ENCODE data around the gene RAB6B.

DNA sequence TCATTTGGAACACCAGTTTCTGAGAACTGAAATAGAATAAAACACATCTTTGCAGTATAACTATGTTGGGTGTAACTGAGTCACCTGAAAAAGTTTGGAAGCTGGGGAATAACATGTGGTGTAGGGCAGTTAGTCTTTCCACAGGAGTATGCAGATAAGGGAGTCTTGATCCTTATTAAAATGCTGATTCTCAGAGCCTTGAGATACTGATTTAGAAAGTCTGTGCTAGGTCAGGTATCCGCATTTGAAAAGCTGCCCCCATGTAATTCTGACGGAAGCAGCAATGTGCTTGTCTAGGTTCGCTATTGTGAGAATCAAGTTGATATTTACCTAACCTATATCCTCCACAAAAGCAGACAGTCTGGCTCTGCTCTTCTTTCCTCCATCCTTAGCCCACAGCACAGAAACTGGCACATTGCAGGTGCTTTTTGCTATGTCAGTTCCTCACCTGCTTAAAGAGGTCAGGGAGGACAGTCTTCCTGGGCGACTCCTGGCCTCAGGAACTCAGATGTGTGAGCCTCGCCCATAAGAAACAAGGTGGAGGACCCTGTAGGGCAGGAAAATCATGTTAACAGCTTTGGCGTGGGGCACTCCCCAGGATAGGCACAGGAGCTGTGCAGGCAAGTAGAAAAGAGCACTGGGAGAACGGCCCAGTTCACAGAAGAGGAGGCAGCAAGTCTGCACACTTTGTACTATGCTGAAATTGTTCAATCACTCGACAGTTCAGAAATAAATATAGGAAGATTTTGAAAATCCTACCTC lies 117.7 kb downstream of the RAB6B start:
- TF ChIP-seq, protein P1, sequence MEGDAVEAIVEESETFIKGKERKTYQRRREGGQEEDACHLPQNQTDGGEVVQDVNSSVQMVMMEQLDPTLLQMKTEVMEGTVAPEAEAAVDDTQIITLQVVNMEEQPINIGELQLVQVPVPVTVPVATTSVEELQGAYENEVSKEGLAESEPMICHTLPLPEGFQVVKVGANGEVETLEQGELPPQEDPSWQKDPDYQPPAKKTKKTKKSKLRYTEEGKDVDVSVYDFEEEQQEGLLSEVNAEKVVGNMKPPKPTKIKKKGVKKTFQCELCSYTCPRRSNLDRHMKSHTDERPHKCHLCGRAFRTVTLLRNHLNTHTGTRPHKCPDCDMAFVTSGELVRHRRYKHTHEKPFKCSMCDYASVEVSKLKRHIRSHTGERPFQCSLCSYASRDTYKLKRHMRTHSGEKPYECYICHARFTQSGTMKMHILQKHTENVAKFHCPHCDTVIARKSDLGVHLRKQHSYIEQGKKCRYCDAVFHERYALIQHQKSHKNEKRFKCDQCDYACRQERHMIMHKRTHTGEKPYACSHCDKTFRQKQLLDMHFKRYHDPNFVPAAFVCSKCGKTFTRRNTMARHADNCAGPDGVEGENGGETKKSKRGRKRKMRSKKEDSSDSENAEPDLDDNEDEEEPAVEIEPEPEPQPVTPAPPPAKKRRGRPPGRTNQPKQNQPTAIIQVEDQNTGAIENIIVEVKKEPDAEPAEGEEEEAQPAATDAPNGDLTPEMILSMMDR (IDR thresholded peaks at IDR 0.05), result no peak
- TF ChIP-seq JUN (CRISPR knock-in tag; IDR thresholded peaks at IDR 0.05) (no peak), ATF1 (CRISPR knock-in tag; IDR thresholded peaks at IDR 0.05) (no peak), ETV6 (CRISPR knock-in tag; IDR thresholded peaks at IDR 0.05) (no peak), ZBTB21 (CRISPR knock-in tag; IDR thresholded peaks at IDR 0.05; ENCODE audit: borderline replicate concordance) (no peak), OVOL2 (CRISPR knock-in tag; IDR thresholded peaks at IDR 0.05; ENCODE audit: borderline replicate concordance) (no peak), ZNF263 (CRISPR knock-in tag; IDR thresholded peaks at IDR 0.05; ENCODE audit: low read depth) (no peak), CREB1 (CRISPR knock-in tag; IDR thresholded peaks at IDR 0.05) (no peak), NR3C1 (CRISPR knock-in tag; conservative IDR thresholded peaks at IDR 0.05; ENCODE audit: low read depth) (no peak), TCF7 (CRISPR knock-in tag; IDR thresholded peaks at IDR 0.05; ENCODE audit: low read depth) (no peak)
- TF ChIP-seq, protein P2, sequence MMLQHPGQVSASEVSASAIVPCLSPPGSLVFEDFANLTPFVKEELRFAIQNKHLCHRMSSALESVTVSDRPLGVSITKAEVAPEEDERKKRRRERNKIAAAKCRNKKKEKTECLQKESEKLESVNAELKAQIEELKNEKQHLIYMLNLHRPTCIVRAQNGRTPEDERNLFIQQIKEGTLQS (CRISPR knock-in tag; conservative IDR thresholded peaks at IDR 0.05), result no peak
- TF ChIP-seq, protein P3, sequence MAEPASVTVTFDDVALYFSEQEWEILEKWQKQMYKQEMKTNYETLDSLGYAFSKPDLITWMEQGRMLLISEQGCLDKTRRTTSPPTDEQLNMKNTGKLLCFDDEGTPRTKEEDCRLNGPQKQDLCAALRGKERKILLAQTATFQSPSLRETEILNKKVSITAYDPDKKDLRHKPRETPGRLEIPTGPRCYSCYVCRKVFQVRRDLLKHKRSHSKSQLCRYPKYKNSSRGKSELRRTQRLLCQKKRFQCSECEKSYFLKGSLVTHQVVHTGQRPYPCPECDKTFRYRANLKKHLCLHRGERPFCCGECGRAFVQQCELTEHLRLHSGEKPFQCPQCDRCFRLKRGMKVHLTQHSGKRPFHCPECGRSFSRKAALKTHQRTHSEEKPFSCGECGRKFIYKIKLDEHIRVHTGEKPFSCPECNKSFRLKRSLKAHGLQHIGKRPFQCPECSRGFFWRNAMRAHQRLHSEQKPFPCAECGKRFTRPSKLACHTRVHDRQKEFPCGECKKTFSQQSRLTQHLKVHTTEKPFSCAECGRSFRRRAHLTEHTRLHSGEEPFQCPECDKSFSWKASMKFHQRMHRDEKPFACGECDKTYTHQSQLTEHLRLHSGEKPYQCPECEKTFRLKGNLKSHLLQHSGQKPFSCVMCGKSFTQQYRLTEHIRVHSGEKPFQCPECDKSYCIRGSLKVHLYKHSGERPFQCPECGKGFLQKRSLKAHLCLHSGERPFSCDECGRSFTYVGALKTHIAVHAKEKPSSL (CRISPR knock-in tag; conservative IDR thresholded peaks at IDR 0.05), result no peak
